Stimulated activated CD4-positive, alpha-beta T cell treated with anti-CD3 and anti-CD28 coated beads, Interleukin-12 subunit alpha, Interleukin-12 subunit beta, amount 100 ng/mL, for 4 hours (primary cell): Measurements from ENCODE around the gene ARHGEF28.
A peak's percentile ranks its signal among the peaks of the same experiment; 100 is the strongest.

Experiments used
- DNase-seq: peaks from one replicate; pipeline ENCODE4 v3.0.0-alpha.2; 2020

The ARHGEF28 gene

DNA sequence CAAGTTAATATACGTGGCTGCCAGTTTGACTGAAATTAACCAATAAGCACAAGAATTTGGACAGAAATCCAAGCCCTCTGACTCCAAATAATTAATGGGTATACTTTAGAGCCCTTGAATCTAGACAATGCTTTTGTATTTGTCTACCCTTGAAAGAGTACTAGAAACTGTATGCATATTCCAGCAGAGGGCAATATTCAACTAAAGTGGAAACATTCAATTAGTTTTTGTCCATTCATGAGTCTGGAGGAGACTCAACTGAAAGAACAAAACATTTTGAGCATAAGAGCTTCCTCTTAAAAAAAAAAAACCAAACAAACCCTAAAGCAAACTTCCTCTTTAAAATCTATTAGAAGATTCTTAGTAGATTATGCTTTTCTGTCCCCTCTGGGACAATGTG lies 157.8 kb downstream of the ARHGEF28 start:
- DNase-seq = no peak

DNA sequence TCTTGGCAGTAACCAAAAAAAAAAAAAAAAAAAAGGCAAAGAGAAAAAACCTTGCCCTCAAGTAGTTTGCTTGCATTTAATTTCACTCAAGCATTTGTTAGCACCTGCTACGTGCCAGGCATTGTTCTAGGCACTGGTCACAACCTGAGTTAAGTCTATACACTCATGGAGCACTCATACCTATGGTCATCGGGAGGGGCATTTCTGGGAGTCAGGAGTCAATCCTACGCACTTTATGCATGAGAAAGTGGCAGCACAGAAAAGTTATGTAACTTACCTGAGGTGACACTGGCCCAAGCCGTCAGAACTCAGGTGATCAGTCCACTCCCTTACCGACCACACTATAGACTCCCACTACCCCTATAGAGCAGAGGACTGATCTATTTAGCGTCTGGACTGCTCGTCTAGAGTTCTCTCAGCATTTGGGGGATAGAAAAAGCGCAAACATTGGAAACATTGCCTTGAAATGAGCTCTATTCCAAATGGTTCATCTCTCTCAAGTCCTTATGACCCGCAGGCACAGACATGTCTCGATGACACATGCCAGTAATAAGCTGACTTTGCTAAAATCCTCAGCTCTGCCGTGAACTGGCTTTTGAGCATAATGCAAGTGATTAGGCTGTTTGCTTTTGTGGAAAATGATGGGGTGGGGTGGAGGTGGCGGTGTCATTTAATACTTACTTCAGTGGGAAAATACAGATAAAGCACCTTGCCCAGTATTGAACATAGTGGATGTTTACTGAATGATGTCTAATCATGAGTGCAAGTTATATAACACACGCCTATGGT lies 160.2 kb downstream of the ARHGEF28 start:
- no peak for DNase-seq

DNA sequence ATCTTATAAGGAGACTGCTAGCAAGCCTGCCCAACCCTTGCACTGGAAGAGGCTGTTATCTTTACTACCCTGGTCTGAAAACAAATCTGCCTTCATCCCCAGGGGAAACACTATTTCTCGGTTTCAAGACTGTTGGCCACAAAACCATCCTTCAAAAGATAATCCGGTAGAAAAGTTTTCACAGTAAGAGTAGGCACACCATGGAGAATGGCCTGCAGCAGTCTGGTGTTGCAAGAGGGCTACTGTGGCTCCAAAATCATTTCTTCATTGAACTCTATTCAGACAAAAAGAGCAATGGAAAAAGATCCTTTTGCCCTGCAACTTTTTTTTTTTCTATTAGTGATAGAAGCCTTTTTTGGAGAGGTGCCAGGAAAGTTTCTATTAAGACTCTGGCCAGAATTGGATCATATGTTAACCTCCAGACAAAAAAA lies 163.9 kb downstream of the ARHGEF28 start:
- no peak for DNase-seq

DNA sequence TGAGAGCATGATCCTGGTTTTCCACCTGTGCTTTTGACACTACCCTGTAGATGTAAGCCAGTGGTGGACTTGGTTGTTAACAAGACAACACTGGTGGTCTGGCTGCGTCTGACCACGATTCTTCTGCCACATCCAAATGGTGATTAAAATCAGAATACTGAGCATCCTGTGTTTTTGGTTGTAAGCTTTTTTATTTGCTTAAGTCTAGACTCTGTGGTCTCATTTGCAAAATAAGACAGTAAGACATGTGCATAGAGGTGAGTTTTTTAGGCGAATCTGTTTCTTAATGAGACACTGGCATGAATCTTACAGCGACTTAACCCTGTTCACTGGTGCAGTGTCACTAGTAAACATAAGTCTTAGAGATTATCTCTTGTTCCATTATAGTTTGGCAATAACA lies 165.4 kb downstream of the ARHGEF28 start:
- DNase-seq = no peak

DNA sequence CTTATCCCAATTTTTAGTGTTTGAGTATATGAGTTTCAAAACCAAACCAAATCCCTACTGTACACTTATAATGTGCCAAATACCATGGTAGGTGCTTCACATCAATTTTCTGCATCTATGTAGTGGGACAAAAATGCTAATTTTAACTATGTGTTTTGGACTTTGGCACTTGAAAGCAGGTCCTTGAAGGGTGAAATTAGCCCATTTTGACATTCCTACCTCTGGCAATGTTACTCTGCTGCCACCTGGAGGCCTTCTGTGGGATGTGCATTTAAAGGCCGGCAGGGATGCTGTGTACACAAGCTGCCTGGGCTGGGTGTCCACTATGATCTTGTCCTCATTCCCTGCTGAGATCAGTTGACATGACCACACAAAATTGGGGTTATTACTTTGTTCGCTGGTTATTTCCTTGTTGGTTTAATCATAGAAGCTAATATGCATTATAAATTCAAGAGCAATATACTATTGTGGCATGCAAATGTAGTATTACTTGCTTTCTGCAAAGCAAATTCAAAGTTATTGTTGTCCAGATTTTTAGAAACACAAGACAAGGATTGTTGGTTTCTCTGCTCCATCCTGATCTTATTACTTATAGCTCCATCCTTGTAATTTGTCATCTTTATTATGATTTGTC lies 166.8 kb downstream of the ARHGEF28 start:
- DNase-seq = peak; percentile 51

DNA sequence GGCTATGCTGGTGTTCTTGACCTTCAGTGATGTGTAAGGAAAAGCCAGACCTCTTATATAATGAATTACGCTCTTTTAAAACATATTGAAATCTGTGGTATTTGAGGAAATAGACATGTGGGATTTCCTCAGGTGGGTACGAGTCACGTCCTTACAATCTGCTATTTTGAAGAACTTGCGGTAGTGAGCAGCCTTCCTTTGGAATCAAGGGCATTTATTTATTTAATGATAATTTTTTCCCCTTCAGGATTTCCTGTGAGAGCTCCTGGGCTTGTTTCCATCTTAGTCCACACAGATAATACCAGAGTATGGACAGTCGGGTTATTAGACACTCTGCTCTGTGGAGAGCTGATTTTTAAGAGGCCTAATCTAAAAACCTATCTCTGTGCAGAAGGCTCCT lies 167.9 kb downstream of the ARHGEF28 start:
- DNase-seq = no peak

DNA sequence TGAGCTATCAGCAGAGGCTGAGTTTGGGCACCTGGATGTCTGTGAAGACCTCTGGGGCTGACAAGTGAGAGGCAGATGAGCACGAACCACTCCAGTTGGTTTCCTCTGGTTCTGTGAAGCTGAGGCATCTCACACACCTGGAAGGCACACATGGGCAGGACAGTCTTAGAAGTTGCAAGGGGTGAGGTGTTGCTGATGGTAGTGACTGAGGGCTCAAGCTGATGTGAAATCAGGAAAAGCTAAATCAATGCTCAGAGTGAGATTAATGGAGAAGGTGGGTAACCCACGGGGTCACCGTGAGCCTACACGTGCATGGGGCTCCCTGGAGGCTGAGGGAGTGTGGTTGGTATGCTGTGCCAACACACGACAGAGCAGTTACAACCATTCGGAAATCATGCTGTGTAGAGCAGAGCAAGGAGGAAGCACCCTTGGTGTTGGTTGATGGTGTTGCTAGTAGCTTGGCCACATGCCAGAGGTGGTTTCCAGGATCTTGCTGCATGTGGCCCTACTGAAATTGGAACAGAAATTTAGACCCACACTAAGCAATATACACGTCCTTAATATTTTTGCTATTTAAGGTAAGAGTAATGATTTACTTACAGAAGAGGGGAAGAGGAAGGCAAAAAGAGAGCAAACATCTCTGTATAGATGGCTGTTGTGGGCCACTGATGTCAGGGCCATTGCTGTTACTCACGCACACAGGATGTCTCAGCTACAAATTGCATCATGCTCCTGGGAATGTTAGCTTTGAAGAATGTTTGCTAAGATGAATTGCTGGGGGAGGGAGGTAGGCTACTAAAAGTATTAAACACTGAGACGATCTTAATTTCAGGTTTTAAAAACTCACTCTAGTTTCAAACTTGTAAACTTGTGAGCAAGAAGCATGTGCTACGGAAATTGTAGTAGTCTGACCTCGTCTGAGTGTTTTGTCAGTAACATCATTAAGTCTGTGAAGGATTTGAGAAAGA lies 170.5 kb downstream of the ARHGEF28 start:
- DNase-seq = no peak

DNA sequence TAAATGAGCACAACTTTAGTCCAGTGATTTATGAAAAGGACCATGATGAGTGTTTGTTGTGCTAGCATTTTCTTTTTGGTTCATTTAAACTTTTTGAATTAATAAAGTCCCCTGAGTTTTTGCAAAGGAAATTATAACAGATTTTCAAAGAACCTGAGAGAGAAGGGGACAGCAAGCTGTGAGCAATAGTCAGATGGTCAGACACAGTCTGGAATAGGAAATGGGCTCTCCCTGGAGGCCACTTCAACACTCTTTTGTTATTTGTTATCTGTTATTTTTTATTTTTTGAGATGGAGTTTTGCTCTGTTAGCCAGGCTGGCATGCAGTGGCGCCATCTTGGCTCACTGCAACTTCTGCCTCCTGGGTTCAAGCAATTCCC lies 171.1 kb downstream of the ARHGEF28 start:
- DNase-seq = no peak

DNA sequence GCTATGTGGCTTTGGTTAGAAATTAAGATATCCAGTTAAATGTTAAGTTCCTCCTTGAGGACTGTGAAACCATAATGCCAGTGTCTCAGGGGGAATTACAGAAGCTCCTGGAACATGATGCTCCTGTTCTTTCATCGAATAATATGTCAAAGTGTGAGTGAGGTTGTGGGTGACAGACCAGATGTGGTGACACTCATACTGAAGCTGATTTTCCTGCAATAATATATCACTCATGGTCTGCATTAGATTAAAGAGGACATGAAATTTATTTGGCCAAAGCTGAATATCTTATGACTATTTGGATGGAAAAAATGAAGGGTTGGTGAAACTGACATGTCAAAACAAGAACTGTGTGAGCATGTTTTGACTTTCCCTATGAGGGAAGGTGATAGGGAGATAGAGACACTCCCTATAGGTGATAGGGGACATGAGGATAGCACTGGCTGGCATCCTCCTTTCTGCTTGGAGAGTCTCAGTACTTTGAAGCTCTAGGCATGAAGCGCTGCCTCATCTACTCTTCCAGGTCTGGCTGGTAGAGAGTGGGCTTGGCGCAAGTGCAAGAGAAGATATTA lies 173.5 kb downstream of the ARHGEF28 start:
- no peak for DNase-seq

DNA sequence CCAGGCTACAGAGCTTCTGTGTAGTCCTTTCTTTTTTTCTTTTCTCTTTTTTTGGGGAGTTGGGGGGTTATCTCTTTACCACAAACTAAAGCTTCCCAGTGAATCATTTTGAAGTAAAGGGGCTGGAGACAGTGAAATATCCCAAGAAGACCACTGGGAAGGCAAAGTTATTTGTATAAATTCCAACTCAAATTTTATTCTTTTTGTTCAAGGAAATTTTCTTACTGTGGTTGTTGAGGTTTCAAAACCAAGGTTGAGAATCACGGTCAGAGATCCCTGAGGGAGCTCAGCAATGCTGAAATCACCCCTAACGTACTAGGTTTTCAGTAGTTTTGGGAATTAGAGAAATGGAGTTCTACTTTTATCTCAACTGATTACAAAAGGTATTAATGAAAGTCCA lies 175.7 kb downstream of the ARHGEF28 start:
- no peak for DNase-seq

DNA sequence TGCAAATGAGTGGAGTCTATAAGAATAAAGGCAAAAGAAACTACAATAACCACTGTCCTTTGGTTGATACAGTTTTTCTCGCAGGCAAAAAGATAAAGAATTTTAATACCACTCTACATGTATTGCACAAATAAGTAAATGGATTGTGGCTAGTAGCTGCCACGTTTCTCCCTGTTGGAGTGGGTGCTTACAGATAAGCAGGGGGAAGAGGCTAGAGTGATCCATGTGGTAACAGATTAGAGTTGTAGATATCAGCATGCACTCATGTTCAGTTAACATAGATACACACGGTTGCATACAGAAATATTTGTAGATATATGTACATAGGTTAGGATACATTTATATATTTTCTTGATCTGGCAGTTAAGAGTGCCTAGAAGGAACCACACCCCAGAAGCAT lies 179.5 kb downstream of the ARHGEF28 start:
- no peak for DNase-seq

DNA sequence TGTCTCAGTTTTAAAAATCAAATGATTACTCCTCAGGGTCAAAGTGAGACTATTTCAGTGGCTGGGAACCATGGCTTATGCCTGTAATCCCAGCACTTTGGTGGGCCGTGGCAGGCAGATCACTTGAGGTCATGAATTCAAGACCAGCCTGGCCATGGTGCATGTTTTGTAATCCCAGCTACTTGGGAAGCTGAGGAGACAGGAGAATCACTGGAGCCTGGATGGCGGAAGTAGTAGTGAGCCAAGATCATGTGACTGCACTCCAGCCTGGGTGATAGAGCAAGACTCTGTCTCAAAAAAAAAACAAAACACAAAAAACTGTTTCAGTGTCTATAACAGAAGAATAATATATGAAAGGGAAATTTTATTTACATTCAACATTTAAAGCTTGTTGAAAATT lies 182.9 kb downstream of the ARHGEF28 start:
- DNase-seq = no peak

DNA sequence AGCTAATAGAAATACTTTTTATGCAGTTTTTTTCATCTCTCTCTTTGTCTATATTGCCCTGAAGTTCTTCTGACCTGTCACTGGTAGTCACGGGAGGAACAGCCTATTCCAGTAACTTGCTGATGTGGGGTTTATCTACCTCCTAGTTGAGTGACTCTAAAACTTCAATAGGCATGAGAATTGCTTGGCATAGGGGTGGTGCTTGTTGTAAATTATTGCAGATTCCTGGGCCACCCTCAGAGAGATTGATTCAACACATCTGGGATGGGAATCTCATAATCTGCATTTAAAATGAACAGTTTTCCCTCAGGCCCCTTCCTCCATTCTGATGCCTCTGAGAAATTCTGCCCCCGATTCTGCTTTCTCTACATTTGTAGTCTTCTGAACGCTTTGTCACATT lies 184.4 kb downstream of the ARHGEF28 start:
- no peak for DNase-seq

DNA sequence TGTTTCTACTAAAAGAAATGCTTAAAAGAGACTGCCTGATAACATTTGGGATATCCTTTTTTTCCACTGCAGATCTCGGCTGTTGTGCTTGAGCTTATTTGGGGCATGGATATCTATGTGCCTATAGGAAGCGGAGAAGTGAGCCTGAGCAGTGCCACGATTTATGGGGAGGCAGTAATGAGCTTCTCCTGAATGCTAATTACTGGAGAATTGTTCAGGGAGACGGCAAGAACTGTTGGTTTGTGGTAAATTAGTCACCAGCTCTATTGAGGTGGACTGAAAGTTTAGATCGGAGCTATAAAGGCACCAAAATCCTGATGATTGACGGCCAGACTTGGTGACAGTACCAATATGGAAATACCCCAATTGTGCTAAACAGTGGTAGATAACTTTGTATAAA lies 186.5 kb downstream of the ARHGEF28 start:
- no peak for DNase-seq

DNA sequence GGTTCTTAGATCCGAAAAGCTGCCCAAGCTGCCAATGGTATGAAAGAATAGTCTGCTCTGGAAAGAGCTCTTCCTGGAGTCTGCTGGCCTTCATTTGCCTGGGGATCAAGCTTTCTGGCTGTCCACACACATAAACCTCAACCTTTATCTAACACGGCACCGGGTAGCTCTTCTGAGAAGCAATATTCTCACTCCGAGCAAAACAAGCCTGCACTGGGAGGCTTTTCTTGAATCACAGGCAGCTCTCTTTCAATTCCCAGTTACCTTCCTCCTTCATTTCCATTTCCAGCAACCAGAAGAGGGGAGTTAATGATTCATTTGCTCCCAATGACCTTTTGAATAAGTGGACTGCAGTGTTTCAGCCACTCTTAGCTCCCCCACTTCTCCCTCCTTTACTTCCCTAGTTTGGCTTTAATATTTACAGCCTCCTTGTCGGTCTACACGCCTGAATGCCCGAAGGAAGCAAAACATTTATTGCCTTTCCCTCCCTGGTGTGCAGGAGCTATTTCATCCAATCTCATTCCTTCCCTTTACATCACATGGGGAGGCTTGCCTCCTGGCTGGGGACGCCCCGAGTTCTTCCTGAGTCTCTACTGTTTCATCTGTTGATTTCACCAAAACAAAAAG lies 187.1 kb downstream of the ARHGEF28 start:
- no peak for DNase-seq

DNA sequence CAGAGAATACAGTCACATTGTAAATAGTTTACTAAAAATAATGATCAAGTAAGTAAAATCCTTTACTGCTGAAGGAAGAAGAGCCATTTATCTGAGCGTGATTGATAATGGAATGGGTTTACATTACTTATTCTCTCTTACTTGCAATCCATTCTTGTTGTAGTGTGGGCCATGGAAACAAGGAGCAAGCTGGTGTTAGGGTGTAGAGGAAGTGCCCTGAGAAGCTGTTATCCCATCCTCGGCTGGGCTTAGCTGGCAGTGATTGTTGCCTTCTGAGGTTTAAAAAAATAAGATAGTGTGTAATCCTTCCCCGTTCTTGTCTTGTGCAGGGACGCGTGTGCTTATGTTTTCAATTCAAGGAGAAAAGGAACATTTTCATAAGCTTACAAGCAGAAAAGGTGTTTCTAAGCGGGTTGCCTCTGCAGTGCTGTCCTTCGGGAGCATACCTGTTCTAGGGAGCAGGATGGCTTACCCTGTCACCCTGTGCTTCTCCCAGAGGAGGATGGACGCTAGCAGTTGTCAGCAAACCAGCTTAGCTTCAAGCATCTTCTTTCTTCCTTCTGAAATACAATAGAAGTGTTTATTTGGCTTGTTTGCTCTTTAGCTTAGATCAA lies 188.3 kb downstream of the ARHGEF28 start:
- no peak for DNase-seq

DNA sequence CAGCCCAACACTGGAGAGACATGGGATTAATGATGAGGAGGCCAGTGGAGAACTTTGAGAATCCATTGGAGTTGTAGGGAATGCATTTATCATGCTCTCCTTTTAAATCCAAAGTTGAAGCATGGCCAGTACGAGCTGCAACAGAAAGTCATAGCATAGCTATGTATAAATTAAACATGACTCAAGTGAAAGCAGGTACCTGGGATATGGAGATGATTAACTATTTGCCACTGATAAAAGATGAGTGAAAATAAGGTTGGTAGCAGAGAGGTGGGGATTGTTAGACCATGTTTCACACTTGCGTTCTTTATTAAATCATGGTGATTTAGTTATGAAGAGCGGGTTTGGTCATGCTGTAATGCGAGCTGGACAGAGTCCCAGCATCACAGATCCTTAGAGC lies 189.6 kb downstream of the ARHGEF28 start:
- DNase-seq = no peak

DNA sequence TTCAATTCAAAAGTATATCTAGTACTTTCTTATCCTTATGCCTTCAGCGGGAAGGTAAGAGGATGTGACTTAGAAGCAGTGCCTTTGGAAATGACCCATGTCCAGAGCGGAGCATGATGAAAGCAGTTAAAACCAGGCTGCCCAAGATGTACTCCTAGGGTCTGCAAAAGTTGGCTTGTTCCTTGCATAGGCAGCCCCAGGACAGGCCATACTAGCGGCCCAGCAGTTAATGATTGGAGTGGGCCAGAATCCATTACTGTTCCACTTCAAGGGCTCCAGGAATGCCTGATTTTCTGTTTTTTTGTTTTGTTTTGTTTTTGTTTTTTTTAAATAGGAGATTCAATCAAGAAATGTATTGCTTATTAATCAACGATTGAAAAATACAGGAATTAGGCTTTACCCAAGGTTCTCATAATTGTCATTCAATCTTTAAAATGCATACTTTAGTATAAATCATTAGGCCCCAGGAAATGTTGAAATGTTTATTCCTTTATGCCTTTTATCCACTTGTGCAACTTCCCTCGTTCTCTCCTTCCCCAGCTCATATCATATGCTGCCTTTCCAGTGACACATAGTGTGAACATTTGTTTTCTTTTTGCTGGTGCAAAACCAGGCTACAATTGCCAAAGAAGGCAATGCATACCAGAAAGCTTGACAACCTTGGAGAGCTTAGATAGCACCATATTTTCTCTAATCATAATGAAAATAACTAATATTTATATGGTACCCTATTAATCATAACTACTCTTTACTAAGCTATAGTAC lies 190.8 kb downstream of the ARHGEF28 start:
- no peak for DNase-seq

DNA sequence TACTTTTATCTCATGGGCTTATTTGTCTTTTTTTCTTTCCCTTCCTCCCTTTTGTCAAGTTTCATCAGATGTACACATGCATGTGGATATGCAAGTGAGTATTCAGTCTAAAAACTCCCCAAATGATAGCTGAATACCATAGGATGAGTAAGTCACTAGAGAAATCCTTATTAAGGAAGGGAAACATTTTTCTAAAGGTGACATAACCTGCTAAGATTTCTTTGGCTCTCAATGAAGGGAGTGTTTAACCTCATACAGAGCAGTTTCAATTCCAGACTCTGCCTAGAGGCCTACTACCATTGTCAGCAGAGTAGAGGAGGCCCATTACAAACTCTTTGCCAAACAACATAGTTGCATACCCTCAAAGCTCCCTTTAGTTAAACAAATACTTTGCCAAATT lies 192.4 kb downstream of the ARHGEF28 start:
- DNase-seq = no peak

DNA sequence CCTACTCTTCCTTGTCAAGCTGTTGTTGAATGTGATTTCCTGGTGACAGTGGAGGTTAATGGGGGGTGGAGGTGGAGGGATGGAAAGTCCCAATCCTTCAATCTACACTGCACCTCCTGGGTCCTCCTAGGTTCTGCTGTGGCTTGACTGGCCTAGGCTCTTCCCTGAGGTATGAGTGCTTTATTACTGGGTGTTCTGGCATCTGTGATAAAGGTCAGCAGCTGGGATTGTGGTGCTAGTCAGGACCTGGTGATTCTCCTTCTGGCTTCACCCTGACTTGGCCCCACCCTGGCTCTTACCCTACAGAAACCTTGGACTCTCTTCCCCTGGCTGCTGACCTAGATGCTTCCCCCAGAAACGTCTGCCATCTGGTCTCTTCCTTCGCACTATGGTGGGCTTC lies 194.3 kb downstream of the ARHGEF28 start:
- DNase-seq = no peak

DNA sequence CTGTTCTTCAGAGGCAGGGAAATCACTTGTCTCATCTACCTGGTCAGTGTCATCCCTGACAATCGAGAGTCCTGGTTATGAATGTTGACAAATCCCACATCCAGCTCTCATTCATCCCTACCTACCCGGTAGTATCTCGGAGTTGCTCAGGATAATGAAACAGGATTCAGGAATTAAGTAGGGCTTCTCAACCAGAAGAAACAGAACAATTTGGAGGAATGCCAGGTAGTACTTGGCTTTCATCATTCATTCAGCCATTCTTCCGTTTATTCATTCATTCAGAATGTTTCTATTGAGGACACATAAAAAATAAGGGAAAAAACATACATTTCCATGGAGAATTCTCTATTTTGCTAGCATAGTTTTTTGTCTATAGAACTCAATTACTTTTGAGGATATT lies 195.0 kb downstream of the ARHGEF28 start:
- no peak for DNase-seq
